CD4-positive, alpha-beta T cell (primary cell): ENCODE results near the gene CAMK2B. TPM values are rescaled to one million over a fixed set of nuclear protein-coding genes. Genes with fewer than 3 reads are reported as not detected.

Source experiments
- ATAC-seq: fragments of 200-7000 bp; cut with Tn5 transposase; one replicate; pipeline ENCODE4 v1.10.0; 2022; ENCODE audit warnings: mild to moderate bottlenecking; ENCODE audit not compliant: poor library complexity
- CTCF ChIA-PET: fragments of 350-600 bp; sonication (Branson Sonifier 250); formaldehyde crosslinking; loops from one replicate; lab custom pipeline; 2021; ENCODE audit warnings: antibody characterized with exemption, inconsistent platforms; lab: Charles Lee
- POLR2A ChIA-PET: fragments of 350-600 bp; sonication (Branson Sonifier 250); formaldehyde crosslinking; loops from one replicate; lab custom pipeline; 2021; ENCODE audit warnings: antibody characterized with exemption, inconsistent platforms; lab: Charles Lee
- DNase-seq, 14 experiments: peaks; one replicate each; pipeline ENCODE4 v3.0.0-alpha.2; 2013 to 2020; ENCODE audit warnings: mixed read lengths in 2 of 14
- H3K27ac ChIP-seq, 2 donors: one replicate each; pipeline versions ENCODE4 v1.5.1 to v1.7.0; 2013; ENCODE audit warnings: low read length in 2 of 2, low read depth in 1 of 2, mild to moderate bottlenecking in 1 of 2
- H3K27me3 ChIP-seq, 2 experiments: 1 replicate in 1 of 2; 2 replicates in 1 of 2; pipeline versions ENCODE4 v1.6.1 to v1.7.0; 2013; ENCODE audit warnings: low read length in 2 of 2, control low read depth in 1 of 2, mild to moderate bottlenecking in 1 of 2, moderate library complexity in 1 of 2; ENCODE audit not compliant: insufficient read depth in 2 of 2, control insufficient read depth in 1 of 2
- H3K36me3 ChIP-seq: one replicate; pipeline ENCODE4 v1.6.1; 2013; ENCODE audit warnings: low read length, control low read depth; ENCODE audit not compliant: insufficient read depth
- H3K4me1 ChIP-seq: one replicate; pipeline ENCODE4 v1.6.1; 2013; ENCODE audit warnings: low read length, control low read depth; ENCODE audit not compliant: insufficient read depth
- H3K4me3 ChIP-seq: one replicate; pipeline ENCODE4 v1.5.1; 2013; ENCODE audit warnings: mild to moderate bottlenecking, low read length, moderate library complexity
- H3K9me3 ChIP-seq, 2 experiments: 1 replicate in 1 of 2; 2 replicates in 1 of 2; pipeline versions ENCODE4 v1.6.1 to v1.7.0; 2013; ENCODE audit warnings: low read length in 2 of 2, mild to moderate bottlenecking in 2 of 2, control low read depth in 1 of 2, moderate library complexity in 1 of 2; ENCODE audit not compliant: control insufficient read depth in 1 of 2, insufficient read depth in 1 of 2
- H3K27ac Mint-ChIP-seq: one replicate; pipeline ENCODE4 v1.8.0; 2020; ENCODE audit warnings: mixed read lengths
- H3K27me3 Mint-ChIP-seq: one replicate; pipeline ENCODE4 v1.8.0; 2021; ENCODE audit warnings: mixed read lengths
- H3K36me3 Mint-ChIP-seq: one replicate; pipeline ENCODE4 v1.8.0; 2021; ENCODE audit warnings: low read depth, mixed read lengths
- H3K4me1 Mint-ChIP-seq: one replicate; pipeline ENCODE4 v1.8.0; 2021; ENCODE audit warnings: low read depth, mixed read lengths
- H3K4me3 Mint-ChIP-seq: one replicate; pipeline ENCODE4 v1.8.0; 2020; ENCODE audit warnings: mild to moderate bottlenecking, mixed read lengths
- H3K9me3 Mint-ChIP-seq: one replicate; pipeline ENCODE4 v1.8.0; 2020; ENCODE audit warnings: mixed read lengths
- CTCF ChIP-seq: fragments of 200-600 bp; IDR thresholded peaks from one replicate; pipeline ENCODE4 v1.8.0; 2022; ENCODE audit warnings: antibody characterized with exemption, mild to moderate bottlenecking
- intact Hi-C, 2 experiments: fragments of 100-400 bp; cut with DNase I in 1 of 2; cut with micrococcal nuclease in 1 of 2; formaldehyde crosslinking; loops; one replicate each; pipeline versions ENCODE4 v1.15.1 to v1.9.0; 2023 to 2025; cut with DNase I, micrococcal nuclease
- total RNA-seq, 174 experiments: library from RNA in 2 of 174; stranded (reverse) in 2 of 174; gene quantifications; one replicate each; pipeline ENCODE4 v1.2.3 and lab custom pipeline; 2021 to 2026

Gene CAMK2B
- total RNA-seq, 2 experiments from 2014 or later: not detected

- no peak for TF ChIP-seq CTCF
- DNase-seq: no peak
- ATAC-seq: no peak
- no peak overlapping the region for H3K4me3 ChIP-seq
- no peaks in the 10 kb centered on the region for H3K36me3 ChIP-seq
- Mint-ChIP-seq H3K4me3 (no peak overlapping the region), H3K27me3 (peaks cover 53% of the 10 kb centered on the region), H3K36me3 (no peaks in the 10 kb centered on the region), H3K4me1 (peaks cover 12% of the 10 kb centered on the region), H3K9me3 (no peaks in the 10 kb centered on the region), H3K27ac (no peak overlapping the region)
- peaks cover 8 to 18% of the 10 kb centered on the region in 2 experiments for H3K27me3 ChIP-seq
- intact Hi-C loops: no loop called here
- ChIA-PET POLR2A (no interaction called here), CTCF (no interaction called here)
- H3K4me1 ChIP-seq: no peaks in the 10 kb centered on the region
- peaks cover 4% of the 10 kb centered on the region in 2 experiments for H3K9me3 ChIP-seq
- no peak overlapping the region for H3K27ac ChIP-seq
Observed at GRCh38 chr7:44367475-44368043, 42.2 kb upstream of the CAMK2B start.

DNA sequence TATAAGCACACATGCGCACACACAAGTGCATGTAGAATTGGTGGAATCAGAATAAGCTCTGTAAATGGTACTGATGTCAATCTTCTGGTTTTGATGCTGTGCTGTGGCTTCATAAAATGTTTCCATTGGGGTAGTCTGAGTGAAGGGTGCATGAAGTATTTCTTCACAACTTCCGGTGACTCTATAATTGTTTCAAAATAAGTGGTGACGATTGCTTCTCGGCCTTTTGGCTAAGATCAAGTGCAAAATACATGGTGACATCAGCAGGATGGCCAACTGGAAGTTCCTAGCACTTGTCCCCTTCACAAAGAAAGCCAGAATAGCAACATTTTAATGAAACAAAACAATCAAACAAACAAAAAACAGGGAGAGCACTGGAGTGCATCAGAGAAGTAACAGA is 41.6 kb upstream of the CAMK2B start:
- Histone ChIP-seq H3K4me3 (no peak overlapping the region), H3K4me1 (no peaks in the 10 kb centered on the region), H3K27ac (no peak overlapping the region), H3K27me3 (peaks cover 8 to 18% of the 10 kb centered on the region in 2 experiments), H3K36me3 (no peaks in the 10 kb centered on the region), H3K9me3 (peaks cover 4% of the 10 kb centered on the region in 2 experiments)
- Mint-ChIP-seq H3K36me3 (no peaks in the 10 kb centered on the region), H3K4me3 (no peak overlapping the region), H3K9me3 (no peaks in the 10 kb centered on the region), H3K27ac (no peak overlapping the region), H3K27me3 (peaks cover 58% of the 10 kb centered on the region), H3K4me1 (peaks cover 12% of the 10 kb centered on the region)
- POLR2A ChIA-PET: no interaction called here
- no peak for TF ChIP-seq CTCF
- CTCF ChIA-PET: no interaction called here
- DNase-seq (no peak), ATAC-seq (no peak)
- intact Hi-C loops: no loop called here

DNA sequence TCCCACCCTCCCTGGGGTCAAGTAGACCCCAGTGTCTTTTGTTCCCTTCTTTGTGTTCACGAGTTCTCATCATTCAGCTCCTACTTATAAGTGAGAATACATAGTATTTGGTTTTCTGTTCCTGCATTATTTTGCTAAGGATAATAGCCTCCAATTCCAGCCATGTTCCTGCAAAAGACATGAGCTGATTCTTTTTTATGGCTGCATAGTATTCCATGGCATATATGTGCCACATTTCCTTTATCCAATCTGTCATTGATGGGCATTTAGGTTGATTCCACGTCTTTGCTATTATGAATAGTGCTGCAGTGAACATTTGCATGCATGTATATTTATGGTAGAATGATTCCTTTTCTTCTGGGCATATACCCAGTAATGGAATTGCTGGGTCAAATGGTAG is 28.3 kb upstream of the CAMK2B start:
- DNase-seq: no peak
- peaks cover 18% of the 10 kb centered on the region for H3K9me3 Mint-ChIP-seq
- H3K4me3 Mint-ChIP-seq: no peak overlapping the region
- Histone ChIP-seq H3K4me3 (no peak overlapping the region), H3K4me1 (no peaks in the 10 kb centered on the region), H3K9me3 (peaks cover 7% of the 10 kb centered on the region in 2 experiments), H3K27me3 (no peaks in the 10 kb centered on the region), H3K36me3 (no peaks in the 10 kb centered on the region), H3K27ac (no peak overlapping the region)
- peaks cover 39% of the 10 kb centered on the region for H3K27me3 Mint-ChIP-seq
- no peak for TF ChIP-seq CTCF
- CTCF ChIA-PET: no interaction called here
- no peaks in the 10 kb centered on the region for H3K4me1 Mint-ChIP-seq
- no peak for ATAC-seq
- POLR2A ChIA-PET: no interaction called here
- intact Hi-C loops: no loop called here
- no peak overlapping the region for H3K27ac Mint-ChIP-seq
- H3K36me3 Mint-ChIP-seq: no peaks in the 10 kb centered on the region
